B cell (primary cell): ENCODE results near the gene SLC38A10. TPM values are rescaled to one million over a fixed set of nuclear protein-coding genes. Genes with fewer than 3 reads are reported as not detected.

Experiments
- ATAC-seq: fragments of 200-7000 bp; cut with Tn5 transposase; one replicate; pipeline ENCODE4 v1.10.0; 2021; ENCODE audit warnings: low read depth, mild to moderate bottlenecking, moderate number of reproducible peaks, moderate library complexity
- CTCF ChIA-PET: fragments of 350-600 bp; sonication (Branson Sonifier 250); formaldehyde crosslinking; loops from one replicate; lab custom pipeline; 2021; ENCODE audit warnings: antibody characterized with exemption, inconsistent platforms; lab: Charles Lee
- POLR2A ChIA-PET: fragments of 350-600 bp; sonication (Branson Sonifier 250); formaldehyde crosslinking; loops from one replicate; lab custom pipeline; 2021; ENCODE audit warnings: antibody characterized with exemption; lab: Charles Lee
- DNase-seq: peaks from one replicate; pipeline ENCODE4 v3.0.0; 2013
- H2AFZ ChIP-seq: 2 replicates; pipeline ENCODE4 v1.6.1; 2012; ENCODE audit warnings: mild to moderate bottlenecking, low read depth, low read length; ENCODE audit not compliant: insufficient read depth, poor library complexity, severe bottlenecking
- H3K27ac ChIP-seq, 2 donors: 1 replicate in 1 of 2; 2 replicates in 1 of 2; pipeline ENCODE4 v1.5.1; 2012 to 2013; ENCODE audit warnings: low read length in 2 of 2, mild to moderate bottlenecking in 2 of 2, moderate library complexity in 1 of 2
- H3K27me3 ChIP-seq, 4 experiments: fragments of 200-600 bp in 1 of 4; sonication (generic) in 1 of 4; replicated peaks in 1 of 4; 1 replicate in 2 of 4; 2 replicates in 2 of 4; pipeline versions ENCODE4 v1.6.1 to v1.7.0; 2013 to 2016; ENCODE audit warnings: low read length in 3 of 4, mild to moderate bottlenecking in 2 of 4, mixed read lengths in 1 of 4, moderate library complexity in 1 of 4; ENCODE audit not compliant: insufficient read depth in 4 of 4, control insufficient read depth in 3 of 4; ENCODE audit errors: control extremely low read depth in 1 of 4
- H3K36me3 ChIP-seq, 2 experiments: replicated peaks in 1 of 2; 1 replicate in 1 of 2; 2 replicates in 1 of 2; pipeline versions ENCODE4 v1.6.1 to v1.7.1; 2013; ENCODE audit warnings: low read length in 1 of 2; ENCODE audit not compliant: insufficient read depth in 2 of 2, control insufficient read depth in 1 of 2; ENCODE audit errors: control extremely low read depth in 1 of 2, extremely low read depth in 1 of 2
- H3K4me1 ChIP-seq, 2 donors: fragments of 200-600 bp in 1 of 2; sonication (generic) in 1 of 2; 1 replicate in 1 of 2; 2 replicates in 1 of 2; pipeline versions ENCODE4 v1.5.1 to v1.6.1; 2013 to 2017; ENCODE audit warnings: low read length in 2 of 2; ENCODE audit not compliant: control insufficient read depth in 2 of 2, insufficient read depth in 2 of 2
- H3K4me2 ChIP-seq: replicated peaks from 2 replicates; pipeline ENCODE3; 2012; ENCODE audit warnings: mild to moderate bottlenecking, low read depth, low read length; ENCODE audit not compliant: poor library complexity, severe bottlenecking
- H3K4me3 ChIP-seq, 5 experiments: fragments of 200-600 bp in 1 of 5; sonication (generic) in 1 of 5; 1 replicate in 3 of 5; 2 replicates in 2 of 5; pipeline versions ENCODE4 v1.5.1 to v1.7.0; 2011 to 2016; ENCODE audit warnings: low read length in 4 of 5, mild to moderate bottlenecking in 4 of 5, low read depth in 2 of 5, control low read depth in 1 of 5, moderate library complexity in 1 of 5; ENCODE audit not compliant: insufficient read depth in 1 of 5; ENCODE audit errors: control extremely low read depth in 1 of 5, extremely low read depth in 1 of 5
- H3K79me2 ChIP-seq: fragments of 200-600 bp; sonication (generic); one replicate; pipeline ENCODE4 v1.6.0; 2016; ENCODE audit warnings: low read length; ENCODE audit not compliant: control insufficient read depth, insufficient read depth
- H3K9ac ChIP-seq: fragments of 200-600 bp; sonication (generic); 2 replicates; pipeline ENCODE4 v1.6.1; 2017; ENCODE audit warnings: mild to moderate bottlenecking, low read length, moderate library complexity
- H3K9me3 ChIP-seq, 3 donors: one replicate each; pipeline versions ENCODE4 v1.6.1 to v1.7.1; 2013; ENCODE audit warnings: low read length in 2 of 3; ENCODE audit not compliant: control insufficient read depth in 2 of 3, insufficient read depth in 1 of 3; ENCODE audit errors: control extremely low read depth in 1 of 3
- H4K20me1 ChIP-seq: 2 replicates; pipeline ENCODE4 v1.6.0; 2012; ENCODE audit warnings: mild to moderate bottlenecking, low read length; ENCODE audit not compliant: insufficient read depth, control insufficient read depth, poor library complexity, severe bottlenecking
- H3K27ac Mint-ChIP-seq: one replicate; pipeline ENCODE4 v1.8.0; 2021; ENCODE audit warnings: mixed read lengths
- H3K27me3 Mint-ChIP-seq: one replicate; pipeline ENCODE4 v1.8.0; 2021; ENCODE audit warnings: mixed read lengths
- H3K4me1 Mint-ChIP-seq: one replicate; pipeline ENCODE4 v1.8.0; 2021; ENCODE audit warnings: mixed read lengths
- H3K4me3 Mint-ChIP-seq: one replicate; pipeline ENCODE4 v1.8.0; 2021; ENCODE audit warnings: mixed read lengths
- H3K9me3 Mint-ChIP-seq: one replicate; pipeline ENCODE4 v1.8.0; 2022; ENCODE audit warnings: mixed read lengths; ENCODE audit not compliant: insufficient read depth
- CTCF ChIP-seq: fragments of 200-600 bp; IDR thresholded peaks from one replicate; pipeline ENCODE4 v1.8.0; 2022; ENCODE audit warnings: antibody characterized with exemption, mild to moderate bottlenecking
- EZH2 ChIP-seq: IDR thresholded peaks from 2 replicates; pipeline ENCODE4 v1.6.1; 2012; ENCODE audit warnings: borderline replicate concordance, low read depth, mild to moderate bottlenecking, moderate library complexity, low read length; ENCODE audit not compliant: insufficient read depth, poor library complexity, severe bottlenecking
- WGBS: methylation state at CpG from one replicate; pipeline ENCODE4 v1.1.5; 2013; ENCODE audit warnings: missing lambda C conversion rate; ENCODE audit not compliant: insufficient coverage; 5-methylcytosine and 5-hydroxymethylcytosine counted together
- intact Hi-C: fragments of 100-400 bp; cut with micrococcal nuclease; formaldehyde crosslinking; loops from one replicate; pipeline ENCODE4 v1.10.0; 2022
- polyA plus RNA-seq: library from polyadenylated mRNA; depleted of rRNA; stranded (reverse); fragments of >200 nt; gene quantifications from 2 replicates; pipeline ENCODE4 v1.2.3, GENCODE V29; 2012
- total RNA-seq, 2 donors: library from RNA; stranded (reverse); fragments of 120-200 nt in 1 of 2; gene quantifications; 1 replicate in 1 of 2; 2 replicates in 1 of 2; pipeline versions ENCODE4 v1.2.3 to v1.2.4, GENCODE V29; 2013 to 2022

The SLC38A10 gene
- total and polyA plus RNA-seq, 2 donors (not counting 1 experiment from before 2014, with no cell fraction given), result 76.1 to 104 TPM

GRCh38 chr17:81267390-81268067 lies 27.6 kb downstream of the SLC38A10 start:
- no peak overlapping the region for H3K4me3 ChIP-seq
- Mint-ChIP-seq H3K27ac (no peak overlapping the region), H3K4me3 (no peak overlapping the region), H3K9me3 (no peaks in the 10 kb centered on the region), H3K4me1 (no peaks in the 10 kb centered on the region), H3K27me3 (no peaks in the 10 kb centered on the region)
- no peak overlapping the region for H3K4me2 ChIP-seq
- POLR2A ChIA-PET, result no interaction called here
- no peaks in the 10 kb centered on the region for H3K9me3 ChIP-seq
- no peaks in the 10 kb centered on the region for H3K4me1 ChIP-seq
- H3K36me3 ChIP-seq, result peaks cover 0 to 59% of the 10 kb centered on the region in 2 experiments
- intact Hi-C loops, result no loop called here
- no peak overlapping the region for H3K9ac ChIP-seq
- DNase-seq (no peak), ATAC-seq (no peak)
- TF ChIP-seq CTCF (no peak), EZH2 (no peak)
- no peak overlapping the region for H2AFZ ChIP-seq
- 95% methylated on average over 3 of the region's 6 CpGs for WGBS
- H4K20me1 ChIP-seq, result peaks cover 28% of the 10 kb centered on the region
- no peaks in the 10 kb centered on the region for H3K27me3 ChIP-seq
- H3K79me2 ChIP-seq, result peaks cover 14% of the 10 kb centered on the region
- CTCF ChIA-PET, result interaction anchor here (1.8 kb wide), 1 partner anchor 333 kb away, joined by 5 read pairs; no protein-coding TSS in a partner anchor
- no peak overlapping the region for H3K27ac ChIP-seq

GRCh38 chr17:81265576-81265975 lies 29.5 kb downstream of the SLC38A10 start:
- WGBS, result 97% methylated on average over 22 of the region's 22 CpGs
- peaks cover 33% of the 10 kb centered on the region for H4K20me1 ChIP-seq
- H3K9me3 ChIP-seq, result no peaks in the 10 kb centered on the region
- no peak overlapping the region for H3K4me3 Mint-ChIP-seq
- H2AFZ ChIP-seq, result no peak overlapping the region
- no peaks in the 10 kb centered on the region for H3K27me3 ChIP-seq
- no peak overlapping the region for H3K4me2 ChIP-seq
- intact Hi-C loops, result no loop called here
- H3K27ac Mint-ChIP-seq, result no peak overlapping the region
- ChIA-PET CTCF (interaction anchor here (1.0 kb wide), 1 partner anchor 25 kb away, joined by 4 read pairs; no protein-coding TSS in a partner anchor), POLR2A (no interaction called here)
- peaks cover 0 to 71% of the 10 kb centered on the region in 2 experiments for H3K36me3 ChIP-seq
- H3K4me3 ChIP-seq, result no peak overlapping the region
- no peaks in the 10 kb centered on the region for H3K4me1 Mint-ChIP-seq
- H3K79me2 ChIP-seq, result peaks cover 15% of the 10 kb centered on the region
- DNase-seq (no peak), ATAC-seq (no peak)
- H3K4me1 ChIP-seq, result no peaks in the 10 kb centered on the region
- no peaks in the 10 kb centered on the region for H3K9me3 Mint-ChIP-seq
- no peak overlapping the region for H3K27ac ChIP-seq
- no peaks in the 10 kb centered on the region for H3K27me3 Mint-ChIP-seq
- H3K9ac ChIP-seq, result no peak overlapping the region
- TF ChIP-seq EZH2 (no peak), CTCF (no peak)
